Left lung (tissue), 10 donors: Measurements from ENCODE around the gene DAGLA. TPM values are rescaled to one million over a fixed set of nuclear protein-coding genes. Genes with fewer than 3 reads are reported as not detected.

Experiments used
- ATAC-seq: fragments of 200-7000 bp; cut with Tn5 transposase; one replicate; pipeline ENCODE4 v1.9.1; 2020; ENCODE audit warnings: moderate library complexity
- DNase-seq, 4 donors: peaks; one replicate each; pipeline ENCODE4 v3.0.0-alpha.2; 2013 to 2020
- H3K27ac ChIP-seq, 2 donors: fragments of 200-600 bp; sonication (generic) in 1 of 2; one replicate each; pipeline versions ENCODE4 v1.5.0 to v1.8.0; 2020 to 2021
- H3K27me3 ChIP-seq, 2 donors: fragments of 200-600 bp; sonication (generic) in 1 of 2; one replicate each; pipeline versions ENCODE4 v1.5.0 to v1.8.0; 2020 to 2021
- H3K36me3 ChIP-seq, 2 donors: fragments of 200-600 bp; sonication (generic) in 1 of 2; one replicate each; pipeline versions ENCODE4 v1.5.0 to v1.8.0; 2020 to 2021
- H3K4me1 ChIP-seq, 2 donors: fragments of 200-600 bp; one replicate each; pipeline ENCODE4 v1.8.0; 2021
- H3K4me3 ChIP-seq, 2 donors: fragments of 200-600 bp; sonication (generic) in 1 of 2; one replicate each; pipeline versions ENCODE4 v1.5.0 to v1.8.0; 2020 to 2021; ENCODE audit warnings: mild to moderate bottlenecking in 1 of 2
- H3K9me3 ChIP-seq, 2 donors: fragments of 200-600 bp; sonication (generic) in 1 of 2; one replicate each; pipeline versions ENCODE4 v1.5.0 to v1.8.0; 2020 to 2021
- intact Hi-C, 2 donors: fragments of 100-400 bp; cut with DNase I; formaldehyde crosslinking; loops; one replicate each; pipeline versions ENCODE4 v1.11.2 to v1.14.2; 2022
- polyA plus RNA-seq, 6 donors: library from polyadenylated mRNA; unstranded; fragments of 120-200 nt; gene quantifications; one replicate each; pipeline ENCODE4 v1.2.1, GENCODE V29; 2013; ENCODE audit not compliant: insufficient read length in 6 of 6
- total RNA-seq, 2 donors: library from RNA; stranded (reverse); fragmentation: NEBNext Ultra II Directional; extraction: Animal tissue kit (Norgen Biotek cat#: 25700); gene quantifications; one replicate each; pipeline ENCODE4 v1.2.1, GENCODE V29; 2021
- TF ChIP-seq, protein P1 (sequence below), 2 donors: fragments of 200-600 bp; sonication (generic) in 1 of 2; IDR thresholded peaks; one replicate each; pipeline versions ENCODE4 v1.5.0 to v1.8.0; 2021; ENCODE audit warnings: antibody characterized with exemption in 2 of 2
- donor health status: DM: no; HTN: yes; CAD: no.
- donor health status: DM: no; HTN: no; CAD: no.

The DAGLA gene
- total and polyA plus RNA-seq, 8 donors = 2.2 to 4.3 (median 3.8) TPM

DNA sequence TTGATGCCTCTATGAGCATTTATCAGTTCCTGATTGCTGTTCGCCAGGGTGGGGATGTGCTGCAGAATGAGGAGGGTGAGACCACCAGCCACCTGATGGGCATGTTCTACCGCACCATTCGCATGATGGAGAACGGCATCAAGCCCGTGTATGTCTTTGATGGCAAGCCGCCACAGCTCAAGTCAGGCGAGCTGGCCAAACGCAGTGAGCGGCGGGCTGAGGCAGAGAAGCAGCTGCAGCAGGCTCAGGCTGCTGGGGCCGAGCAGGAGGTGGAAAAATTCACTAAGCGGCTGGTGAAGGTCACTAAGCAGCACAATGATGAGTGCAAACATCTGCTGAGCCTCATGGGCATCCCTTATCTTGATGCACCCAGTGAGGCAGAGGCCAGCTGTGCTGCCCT, 115.3 kb downstream of the DAGLA start:
- no peaks in the 10 kb centered on the region for H3K9me3 ChIP-seq
- H3K27ac ChIP-seq = no peak overlapping the region
- peaks cover 15 to 34% of the 10 kb centered on the region in 2 donors for H3K4me1 ChIP-seq
- peaks cover 0 to 17% of the 10 kb centered on the region in 2 donors for H3K36me3 ChIP-seq
- TF ChIP-seq, protein P1, sequence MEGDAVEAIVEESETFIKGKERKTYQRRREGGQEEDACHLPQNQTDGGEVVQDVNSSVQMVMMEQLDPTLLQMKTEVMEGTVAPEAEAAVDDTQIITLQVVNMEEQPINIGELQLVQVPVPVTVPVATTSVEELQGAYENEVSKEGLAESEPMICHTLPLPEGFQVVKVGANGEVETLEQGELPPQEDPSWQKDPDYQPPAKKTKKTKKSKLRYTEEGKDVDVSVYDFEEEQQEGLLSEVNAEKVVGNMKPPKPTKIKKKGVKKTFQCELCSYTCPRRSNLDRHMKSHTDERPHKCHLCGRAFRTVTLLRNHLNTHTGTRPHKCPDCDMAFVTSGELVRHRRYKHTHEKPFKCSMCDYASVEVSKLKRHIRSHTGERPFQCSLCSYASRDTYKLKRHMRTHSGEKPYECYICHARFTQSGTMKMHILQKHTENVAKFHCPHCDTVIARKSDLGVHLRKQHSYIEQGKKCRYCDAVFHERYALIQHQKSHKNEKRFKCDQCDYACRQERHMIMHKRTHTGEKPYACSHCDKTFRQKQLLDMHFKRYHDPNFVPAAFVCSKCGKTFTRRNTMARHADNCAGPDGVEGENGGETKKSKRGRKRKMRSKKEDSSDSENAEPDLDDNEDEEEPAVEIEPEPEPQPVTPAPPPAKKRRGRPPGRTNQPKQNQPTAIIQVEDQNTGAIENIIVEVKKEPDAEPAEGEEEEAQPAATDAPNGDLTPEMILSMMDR (IDR thresholded peaks at IDR 0.05) = no peak
- H3K4me3 ChIP-seq = no peak overlapping the region
- intact Hi-C loops = loop anchor here in 1 of 2 donors (10.0 kb wide), 1 partner anchor 159 kb away; the partner anchor contains the start of gene BEST1
- no peak for ATAC-seq
- H3K27me3 ChIP-seq = no peaks in the 10 kb centered on the region
- no peak for DNase-seq

- H3K27ac ChIP-seq = no peak overlapping the region
- no peak for ATAC-seq
- peaks cover 0 to 20% of the 10 kb centered on the region in 2 donors for H3K36me3 ChIP-seq
- no peaks in the 10 kb centered on the region for H3K9me3 ChIP-seq
- no peaks in the 10 kb centered on the region for H3K27me3 ChIP-seq
- intact Hi-C loops = loop anchor here in 1 of 2 donors (10.0 kb wide), 1 partner anchor 159 kb away; the partner anchor contains the start of gene BEST1
- TF ChIP-seq, protein P1 (IDR thresholded peaks at IDR 0.05) = no peak
- no peak for DNase-seq
- H3K4me3 ChIP-seq = no peak overlapping the region
- peaks cover 12 to 29% of the 10 kb centered on the region in 2 donors for H3K4me1 ChIP-seq
Observed at GRCh38 chr11:61795876-61796526, 115.8 kb downstream of the DAGLA start.

Other genes with a start within 250 kb of the DAGLA start
- 1 to 10 TPM in 1 of 2 donors, under 1 TPM in 1; 0.29 to 5.5 TPM for gene LRRC10B, start 171.6 kb upstream of the DAGLA start, total RNA-seq
- 1 to 10 TPM in 4 of 6 donors, under 1 TPM in 2; 0.54 to 4.0 (median 1.9) TPM for gene LRRC10B, start 171.6 kb upstream of the DAGLA start, polyA plus RNA-seq
- gene SYT7, start 99.3 kb upstream of the DAGLA start, total RNA-seq = 1 to 10 TPM; 2.1 to 6.4 TPM
- 1 to 10 TPM; 6.1 to 8.4 (median 7.2) TPM for gene SYT7, start 99.3 kb upstream of the DAGLA start, polyA plus RNA-seq
- gene MYRF, start 72.2 kb downstream of the DAGLA start, total RNA-seq = 10 to 100 TPM; 15.4 to 17.3 TPM
- gene MYRF, start 72.2 kb downstream of the DAGLA start, polyA plus RNA-seq = 10 to 100 TPM; 24.3 to 37.2 (median 30.8) TPM
- 100 to 1,000 TPM; 129 to 136 TPM for gene TMEM258, start 112.2 kb downstream of the DAGLA start, total RNA-seq
- 100 to 1,000 TPM; 150 to 185 (median 168) TPM for gene TMEM258, start 112.2 kb downstream of the DAGLA start, polyA plus RNA-seq
- 10 to 100 TPM; 13.9 to 23.1 TPM for gene FEN1, start 112.5 kb downstream of the DAGLA start, total RNA-seq
- gene FEN1, start 112.5 kb downstream of the DAGLA start, polyA plus RNA-seq = 10 to 100 TPM; 24.6 to 42.4 (median 27.3) TPM
- gene FADS1, start 136.6 kb downstream of the DAGLA start, total RNA-seq = 100 to 1,000 TPM in 1 of 2 donors, 10 to 100 TPM in 1; 51.9 to 161 TPM
- gene FADS1, start 136.6 kb downstream of the DAGLA start, polyA plus RNA-seq = 10 to 100 TPM; 21.5 to 41.7 (median 31.3) TPM
- gene FADS2, start 147.9 kb downstream of the DAGLA start, total RNA-seq = 100 to 1,000 TPM; 153 to 295 TPM
- 100 to 1,000 TPM in 1 of 6 donors, 10 to 100 TPM in 5; 45.4 to 121 (median 85.6) TPM for gene FADS2, start 147.9 kb downstream of the DAGLA start, polyA plus RNA-seq
- gene FADS3, start 211.2 kb downstream of the DAGLA start, total RNA-seq = 10 to 100 TPM; 64.1 to 71.4 TPM
- 10 to 100 TPM in 5 of 6 donors, 1 to 10 TPM in 1; 8.3 to 14.0 (median 11.3) TPM for gene FADS3, start 211.2 kb downstream of the DAGLA start, polyA plus RNA-seq
- gene RAB3IL1, start 237.2 kb downstream of the DAGLA start, total RNA-seq = 10 to 100 TPM; 10.8 to 13.3 TPM
- gene RAB3IL1, start 237.2 kb downstream of the DAGLA start, polyA plus RNA-seq = 10 to 100 TPM in 4 of 6 donors, 1 to 10 TPM in 2; 9.3 to 15.4 (median 10.8) TPM